A549 (cell line): ENCODE measurements around the gene PGRMC1. TPM values are rescaled to one million over a fixed set of nuclear protein-coding genes. Genes with fewer than 3 reads are reported as not detected.
"Not testable (repeated sequence)": the region's sequence is repeated elsewhere in the genome, so short reads cannot be mapped to it uniquely, and the experiment has no call there.

Source experiments
- ATAC-seq, 2 experiments: fragments of 200-7000 bp in 1 of 2; fragments of >200 bp in 1 of 2; cut with Nextera tagmentation in 1 of 2; cut with Tn5 transposase in 1 of 2; 3 replicates each; pipeline versions ENCODE4 v1.8.0 to v1.9.1; 2018 to 2020; ENCODE audit warnings: mild to moderate bottlenecking in 1 of 2, moderate library complexity in 1 of 2
- CTCF ChIA-PET: fragments of 300-600 bp; sonication (Branson Sonifier 250); formaldehyde crosslinking; extraction: SDS; loops from one replicate; lab custom pipeline; 2021; ENCODE audit warnings: antibody characterized with exemption, inconsistent platforms; lab: Yijun Ruan, JAX
- POLR2A ChIA-PET: fragments of 350-600 bp; formaldehyde crosslinking; extraction: SDS; loops from one replicate; lab custom pipeline; 2021; ENCODE audit warnings: antibody characterized with exemption, inconsistent platforms; lab: Yijun Ruan, JAX
- DNase-seq, 2 experiments: peaks; one replicate each; pipeline versions ENCODE4 v3.0.0 to v3.0.0-alpha.2; 2011 to 2016; ENCODE audit warnings: low read depth in 1 of 2, low spot score in 1 of 2
- FAIRE-seq: peaks from 2 replicates; lab custom pipeline; 2011; peaks lifted over from hg19 to GRCh38; lab: Jason Lieb, UNC
- H3K27ac ChIP-seq, 2 experiments: fragments of >200 bp; sonication (Bioruptor Twin); formaldehyde crosslinking; 3 replicates each; pipeline ENCODE4 v1.5.1; 2016 to 2017
- H3K4me1 ChIP-seq: fragments of >200 bp; sonication (Bioruptor Twin); formaldehyde crosslinking; 3 replicates; pipeline ENCODE4 v1.6.1; 2016
- H3K4me2 ChIP-seq: fragments of >200 bp; sonication (Bioruptor Twin); formaldehyde crosslinking; 3 replicates; pipeline ENCODE4 v1.6.1; 2016
- H3K4me3 ChIP-seq: fragments of >200 bp; sonication (Bioruptor Twin); formaldehyde crosslinking; 3 replicates; pipeline ENCODE4 v1.5.1; 2016
- H3K9me3 ChIP-seq: fragments of >200 bp; sonication (Bioruptor Twin); formaldehyde crosslinking; 3 replicates; pipeline ENCODE4 v1.6.1; 2016
- BHLHE40 ChIP-seq: IDR thresholded peaks from 2 replicates; pipeline ENCODE4 v1.6.1; 2012; ENCODE audit warnings: low read depth, low read length, inconsistent platforms
- CHD2 ChIP-seq: fragments of 150-350 bp; IDR thresholded peaks from 2 replicates; pipeline ENCODE4 v1.6.1; 2014; ENCODE audit warnings: low read length; ENCODE audit not compliant: partially characterized antibody
- CHD4 ChIP-seq: fragments of 200-600 bp; sonication (generic); IDR thresholded peaks from 2 replicates; pipeline ENCODE4 v1.6.1; 2016; ENCODE audit warnings: antibody characterized with exemption, mild to moderate bottlenecking, borderline replicate concordance
- CTCF ChIP-seq: fragments of >200 bp; sonication (Bioruptor Twin); formaldehyde crosslinking; IDR thresholded peaks from 3 replicates; pipeline ENCODE4 v1.5.1; 2016
- EHF ChIP-seq: fragments of 250-450 bp; sonication (Bioruptor Pico); IDR thresholded peaks from 2 replicates; pipeline ENCODE4 v1.5.0; 2020; ENCODE audit warnings: mild to moderate bottlenecking
- EP300 ChIP-seq, 2 experiments: fragments of >200 bp; sonication (Bioruptor Twin); formaldehyde crosslinking; IDR thresholded peaks; 2 replicates in 1 of 2; 3 replicates in 1 of 2; pipeline ENCODE4 v1.6.1; 2016 to 2017
- FOSB ChIP-seq: fragments of 250-450 bp; sonication (Bioruptor Pico); IDR thresholded peaks from 2 replicates; pipeline ENCODE4 v1.5.0; 2020; ENCODE audit warnings: mild to moderate bottlenecking, moderate library complexity
- FOSL2 ChIP-seq, 2 experiments: fragments of 450-650 bp in 1 of 2; fragments of >200 bp in 1 of 2; sonication (Bioruptor Twin) in 1 of 2; formaldehyde crosslinking; IDR thresholded peaks; 2 replicates each; pipeline versions ENCODE4 v1.5.0 to v1.6.1; 2016 to 2020; ENCODE audit warnings: mild to moderate bottlenecking in 1 of 2, moderate library complexity in 1 of 2
- GATA3 ChIP-seq: IDR thresholded peaks from 2 replicates; pipeline ENCODE4 v1.6.1; 2012; ENCODE audit warnings: borderline replicate concordance
- HDAC2 ChIP-seq: fragments of 200-600 bp; sonication (generic); IDR thresholded peaks from 2 replicates; pipeline ENCODE4 v1.6.1; 2016
- HES2 ChIP-seq: fragments of >200 bp; sonication (Bioruptor Twin); formaldehyde crosslinking; IDR thresholded peaks from 2 replicates; pipeline ENCODE4 v1.6.1; 2016
- HEYL ChIP-seq: fragments of 250-450 bp; sonication (Bioruptor Pico); IDR thresholded peaks from 2 replicates; pipeline ENCODE4 v1.8.0; 2021; ENCODE audit warnings: mild to moderate bottlenecking, moderate library complexity
- HOXA7 ChIP-seq: fragments of 250-450 bp; sonication (Bioruptor Pico); IDR thresholded peaks from 2 replicates; pipeline ENCODE4 v1.5.0; 2020; ENCODE audit warnings: mild to moderate bottlenecking, moderate library complexity
- MAX ChIP-seq: IDR thresholded peaks from 2 replicates; pipeline ENCODE4 v1.6.1; 2012
- MAZ ChIP-seq: fragments of 150-350 bp; IDR thresholded peaks from 2 replicates; pipeline ENCODE4 v1.6.1; 2014; ENCODE audit warnings: antibody characterized with exemption, low read depth, low read length, borderline replicate concordance
- NPAS2 ChIP-seq: fragments of 250-450 bp; sonication (Bioruptor Pico); IDR thresholded peaks from 2 replicates; pipeline ENCODE4 v1.8.0; 2022; ENCODE audit warnings: mild to moderate bottlenecking, moderate library complexity, borderline replicate concordance
- NR3C1 ChIP-seq: fragments of >200 bp; sonication (Bioruptor Twin); formaldehyde crosslinking; IDR thresholded peaks from 3 replicates; pipeline ENCODE4 v1.6.1; 2017
- PBX3 ChIP-seq: IDR thresholded peaks from 2 replicates; pipeline ENCODE4 v1.6.1; 2012
- PHF8 ChIP-seq: fragments of 200-600 bp; sonication (generic); IDR thresholded peaks from 2 replicates; pipeline ENCODE4 v1.6.1; 2016; ENCODE audit warnings: low read depth, mild to moderate bottlenecking, antibody characterized with exemption, moderate library complexity, borderline replicate concordance
- POLR2A ChIP-seq: IDR thresholded peaks from 2 replicates; pipeline ENCODE4 v1.6.1; 2012; ENCODE audit warnings: mild to moderate bottlenecking, low read length
- POLR2AphosphoS2 ChIP-seq: conservative IDR thresholded peaks from 2 replicates; pipeline ENCODE4 v1.6.1; 2012; ENCODE audit warnings: low read length, improper control_type of control experiment, inconsistent platforms
- RNF2 ChIP-seq: fragments of 200-600 bp; sonication (generic); IDR thresholded peaks from 2 replicates; pipeline ENCODE4 v1.6.1; 2016; ENCODE audit warnings: low read depth, mild to moderate bottlenecking, antibody characterized with exemption, moderate library complexity, borderline replicate concordance
- SMC3 ChIP-seq: fragments of >200 bp; sonication (Bioruptor Twin); formaldehyde crosslinking; IDR thresholded peaks from 3 replicates; pipeline ENCODE4 v1.6.1; 2018; ENCODE audit warnings: inconsistent platforms
- SREBF2 ChIP-seq: fragments of 450-650 bp; IDR thresholded peaks from 2 replicates; pipeline ENCODE4 v1.6.1; 2014; ENCODE audit warnings: mild to moderate bottlenecking, moderate library complexity
- USF2 ChIP-seq: fragments of 450-650 bp; IDR thresholded peaks from 2 replicates; pipeline ENCODE4 v1.6.1; 2014; ENCODE audit warnings: antibody characterized with exemption
- ZC3H11A ChIP-seq: fragments of 450-650 bp; IDR thresholded peaks from 2 replicates; pipeline ENCODE4 v1.6.1; 2014; ENCODE audit warnings: antibody characterized with exemption, mild to moderate bottlenecking
- ZNF302 ChIP-seq: fragments of 250-450 bp; sonication (Bioruptor Pico); IDR thresholded peaks from 2 replicates; pipeline ENCODE4 v1.9.0; 2021; ENCODE audit warnings: inconsistent platforms, mild to moderate bottlenecking, moderate library complexity
- WGBS: methylation state at CpG from one replicate; pipeline ENCODE4 v1.1.6; 2017; ENCODE audit errors: missing lambda C conversion rate; 5-methylcytosine and 5-hydroxymethylcytosine counted together
- polyA plus RNA-seq, 4 experiments: library from polyadenylated mRNA; depleted of rRNA in 3 of 4; stranded (reverse); fragments of >200 nt; fragmentation: RNase III in 1 of 4; extraction: RNeasy Plus Mini Kit Qiagen cat#74134 plus additional on column Dnase treatment in 1 of 4; gene quantifications; 2 replicates in 3 of 4; 3 replicates in 1 of 4; pipeline ENCODE4 v1.2.3, GENCODE V29; 2011 to 2017

The PGRMC1 gene
- polyA plus RNA-seq, 2 of the 4 experiments (the other 2 are of a cell fraction) = 159 to 163 TPM

- CTCF ChIA-PET = no interaction called here
Observed at GRCh38 chrX:119201570-119201969, 34.5 kb upstream of the PGRMC1 start.

GRCh38 chrX:119206203-119206602 is 29.9 kb upstream of the PGRMC1 start:
- no peak overlapping the region for H3K27ac ChIP-seq
- 51% methylated on average over 5 of the region's 5 CpGs for WGBS
- H3K9me3 ChIP-seq = no peaks in the 10 kb centered on the region
- ATAC-seq (no peak), DNase-seq (no peak), FAIRE-seq (no peak)
- H3K4me2 ChIP-seq = no peak overlapping the region
- CTCF ChIA-PET = interaction anchor here (0.6 to 3.8 kb wide), 7 partner anchors 9 to 367 kb away, joined by 4 to 22 read pairs (median 5); no protein-coding TSS in a partner anchor
- no peaks in the 10 kb centered on the region for H3K4me1 ChIP-seq
- POLR2A ChIA-PET = no interaction called here
- H3K4me3 ChIP-seq = no peak overlapping the region
- TF ChIP-seq MAX (no peak), MAZ (no peak), RNF2 (no peak), NPAS2 (CRISPR knock-in tag) (no peak), POLR2AphosphoS2 (no peak), FOSL2 (IDR thresholded peaks at IDR 0.05) (no peak), FOSL2 (CRISPR knock-in tag; IDR thresholded peaks at IDR 0.05) (no peak), SMC3 (no peak), SREBF2 (no peak), HOXA7 (CRISPR knock-in tag) (no peak), USF2 (no peak), CHD4 (no peak), EHF (no peak), NR3C1 (no peak)

More at GRCh38 chrX:119201570-119201969, 34.5 kb upstream of the PGRMC1 start:
- Histone ChIP-seq H3K4me2 (no peak overlapping the region), H3K27ac (no peak overlapping the region), H3K4me3 (no peak overlapping the region), H3K4me1 (no peaks in the 10 kb centered on the region), H3K9me3 (no peaks in the 10 kb centered on the region)
- TF ChIP-seq ZC3H11A = no peak
- no peak for TF ChIP-seq FOSL2 (IDR thresholded peaks at IDR 0.05)
- TF ChIP-seq FOSL2 (CRISPR knock-in tag; IDR thresholded peaks at IDR 0.05) = no peak
- TF ChIP-seq PBX3 = no peak
- no peak for TF ChIP-seq BHLHE40
- TF ChIP-seq EP300 (IDR thresholded peaks at IDR 0.05) = no peak
- no peak for TF ChIP-seq CHD2
- TF ChIP-seq FOSB = no peak
- no peak for TF ChIP-seq HES2
- no peak for TF ChIP-seq PHF8
- no peak for TF ChIP-seq HOXA7 (CRISPR knock-in tag)
- no peak for TF ChIP-seq ZNF302 (CRISPR knock-in tag)
- TF ChIP-seq HDAC2 = no peak
- TF ChIP-seq RNF2 = no peak
- no peak for TF ChIP-seq POLR2A
- TF ChIP-seq NPAS2 (CRISPR knock-in tag) = no peak
- TF ChIP-seq MAX = no peak
- no peak for TF ChIP-seq GATA3
- TF ChIP-seq HEYL (CRISPR knock-in tag) = no peak
- no peak for TF ChIP-seq CTCF
- no peak for TF ChIP-seq SMC3
- ATAC-seq = no peak
- WGBS = 72% methylated on average over 4 of the region's 4 CpGs
- no peak for DNase-seq
- no peak for FAIRE-seq
- POLR2A ChIA-PET = no interaction called here

GRCh38 chrX:119207483-119207882 is 28.6 kb upstream of the PGRMC1 start:
- FAIRE-seq, H3K4me3 ChIP-seq, H3K27ac ChIP-seq, DNase-seq, H3K4me1 ChIP-seq, ATAC-seq, H3K4me2 ChIP-seq, H3K9me3 ChIP-seq, POLR2A ChIA-PET: not testable (repeated sequence)
- CTCF ChIA-PET = interaction anchor here (3.8 kb wide), 1 partner anchor 10 kb away, joined by 22 read pairs; no protein-coding TSS in a partner anchor
- WGBS = 67% methylated on average over 9 of the region's 10 CpGs
